Liver (tissue), 9 donors: Measurements from ENCODE around the gene GPD1L. TPM values are rescaled to one million over a fixed set of nuclear protein-coding genes. Genes with fewer than 3 reads are reported as not detected.
A peak's percentile ranks its signal among the peaks of the same experiment; 100 is the strongest.

Experiments
- DNase-seq: peaks from one replicate; pipeline ENCODE4 v3.0.0-alpha.2; 2017; ENCODE audit warnings: low spot score
- H3K27ac ChIP-seq, 2 donors: one replicate each; pipeline ENCODE4 v1.7.0; 2013; ENCODE audit warnings: inconsistent platforms in 2 of 2, low read length in 2 of 2, control low read depth in 1 of 2, low read depth in 1 of 2, mild to moderate bottlenecking in 1 of 2
- H3K27me3 ChIP-seq, 4 donors: one replicate each; pipeline versions ENCODE4 v1.6.1 to v1.7.0; 2013; ENCODE audit warnings: low read length in 3 of 4, inconsistent platforms in 1 of 4, mild to moderate bottlenecking in 1 of 4, moderate library complexity in 1 of 4; ENCODE audit not compliant: control insufficient read depth in 4 of 4, insufficient read depth in 4 of 4
- H3K36me3 ChIP-seq, 4 donors: one replicate each; pipeline versions ENCODE4 v1.6.1 to v1.7.0; 2013; ENCODE audit warnings: low read length in 3 of 4, mild to moderate bottlenecking in 3 of 4, low read depth in 1 of 4, moderate library complexity in 1 of 4; ENCODE audit not compliant: control insufficient read depth in 4 of 4, insufficient read depth in 3 of 4
- H3K4me1 ChIP-seq, 4 donors: one replicate each; pipeline versions ENCODE4 v1.6.1 to v1.7.0; 2013; ENCODE audit warnings: low read length in 3 of 4, mild to moderate bottlenecking in 3 of 4, moderate library complexity in 1 of 4; ENCODE audit not compliant: control insufficient read depth in 4 of 4, insufficient read depth in 4 of 4
- H3K4me3 ChIP-seq, 3 donors: one replicate each; pipeline versions ENCODE4 v1.6.1 to v1.7.0; 2013; ENCODE audit warnings: low read length in 3 of 3, control low read depth in 1 of 3, low read depth in 1 of 3, mild to moderate bottlenecking in 1 of 3
- H3K9ac ChIP-seq, 2 donors: one replicate each; pipeline ENCODE4 v1.7.0; 2013; ENCODE audit warnings: low read length in 2 of 2, mild to moderate bottlenecking in 2 of 2, moderate library complexity in 2 of 2, control low read depth in 1 of 2, low read depth in 1 of 2
- H3K9me3 ChIP-seq, 4 donors: one replicate each; pipeline versions ENCODE4 v1.6.1 to v1.7.0; 2013; ENCODE audit warnings: low read length in 3 of 4; ENCODE audit not compliant: control insufficient read depth in 4 of 4
- ATF3 ChIP-seq: IDR thresholded peaks from 2 replicates; pipeline ENCODE4 v1.6.1; 2016; ENCODE audit warnings: antibody characterized with exemption
- CTCF ChIP-seq: fragments of 150-350 bp; IDR thresholded peaks from 2 replicates; pipeline ENCODE4 v1.5.1; 2017; ENCODE audit warnings: improper control_type of control experiment, low read depth, low read length; ENCODE audit not compliant: missing input control
- FOXA1 ChIP-seq: IDR thresholded peaks from 2 replicates; pipeline ENCODE4 v1.6.1; 2016; ENCODE audit warnings: antibody characterized with exemption
- FOXA2 ChIP-seq: IDR thresholded peaks from 2 replicates; pipeline ENCODE4 v1.6.1; 2016; ENCODE audit warnings: antibody characterized with exemption
- GABPA ChIP-seq, 2 donors: IDR thresholded peaks in 1 of 2; conservative IDR thresholded peaks in 1 of 2; 2 replicates each; pipeline ENCODE4 v1.6.1; 2016; ENCODE audit warnings: antibody characterized with exemption in 2 of 2, mild to moderate bottlenecking in 1 of 2, moderate library complexity in 1 of 2
- HNF4G ChIP-seq: IDR thresholded peaks from 2 replicates; pipeline ENCODE4 v1.6.1; 2016; ENCODE audit warnings: antibody characterized with exemption
- JUND ChIP-seq, 2 donors: IDR thresholded peaks; 2 replicates each; pipeline ENCODE4 v1.6.1; 2016; ENCODE audit warnings: antibody characterized with exemption in 2 of 2
- MAX ChIP-seq: IDR thresholded peaks from 2 replicates; pipeline ENCODE4 v1.6.1; 2016; ENCODE audit warnings: antibody characterized with exemption
- NR2F2 ChIP-seq: IDR thresholded peaks from 2 replicates; pipeline ENCODE4 v1.6.1; 2016; ENCODE audit warnings: antibody characterized with exemption
- RAD21 ChIP-seq, 2 donors: IDR thresholded peaks; 2 replicates each; pipeline ENCODE4 v1.6.1; 2016; ENCODE audit warnings: antibody characterized with exemption in 2 of 2, mild to moderate bottlenecking in 2 of 2
- RXRA ChIP-seq, 2 donors: IDR thresholded peaks; 2 replicates each; pipeline ENCODE4 v1.6.1; 2017 to 2018; ENCODE audit warnings: antibody characterized with exemption in 2 of 2, mild to moderate bottlenecking in 1 of 2
- SP1 ChIP-seq: IDR thresholded peaks from 2 replicates; pipeline ENCODE4 v1.6.1; 2018; ENCODE audit warnings: antibody characterized with exemption, mild to moderate bottlenecking
- TAF1 ChIP-seq: conservative IDR thresholded peaks from 2 replicates; pipeline ENCODE4 v1.6.1; 2016; ENCODE audit warnings: antibody characterized with exemption, mild to moderate bottlenecking
- YY1 ChIP-seq: IDR thresholded peaks from 2 replicates; pipeline ENCODE4 v1.6.1; 2016; ENCODE audit warnings: antibody characterized with exemption, mild to moderate bottlenecking
- WGBS: extraction: QIAGEN DNeasy Blood & Tissue Kit; methylation state at CpG from one replicate; pipeline ENCODE4 v1.1.7; 2013; 5-methylcytosine and 5-hydroxymethylcytosine counted together
- polyA plus RNA-seq, 2 donors: library from polyadenylated mRNA; stranded (reverse) in 1 of 2; unstranded in 1 of 2; fragments of 200-250 nt in 1 of 2; fragments of >200 nt in 1 of 2; fragmentation: Nextera tagmentation in 1 of 2; extraction: Ambion mirVana in 1 of 2; gene quantifications; one replicate each; pipeline versions ENCODE4 v1.2.1 to v1.2.3, GENCODE V29; 2013 to 2015
- total RNA-seq, 2 donors: library from RNA; depleted of rRNA; stranded (reverse); fragments of >200 nt; gene quantifications; one replicate each; pipeline ENCODE4 v1.2.3, GENCODE V29; 2014
- donor health status: healthy.
- donor health status: healthy.
- donor health status: healthy.
- donor health status: healthy.
- donor health status: healthy.

The GPD1L gene
- total and polyA plus RNA-seq, 4 donors, result 1.4 to 5.0 (median 3.1) TPM

DNA sequence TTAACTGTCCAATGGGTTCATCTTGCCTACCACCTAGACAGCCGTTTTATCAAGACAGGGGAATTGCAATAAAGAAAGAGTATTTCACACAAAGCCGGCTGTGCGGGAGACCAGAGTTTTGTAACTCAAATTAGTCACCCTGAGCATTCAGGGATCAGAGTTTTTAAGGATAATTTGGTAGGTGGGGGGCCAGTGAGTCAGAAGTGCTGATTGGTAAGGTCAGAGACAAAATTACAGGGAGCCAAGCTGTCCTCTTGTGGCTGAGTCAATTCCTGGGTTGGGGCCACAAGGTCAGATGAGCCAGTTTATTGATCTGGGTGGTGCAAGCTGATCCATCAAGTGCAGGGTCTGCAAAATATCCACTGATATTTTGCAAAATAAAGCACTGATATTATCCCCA lies 29.9 kb upstream of the GPD1L start:
- H3K27me3 ChIP-seq, result peaks cover 0 to 9% (median under 1%) of the 10 kb centered on the region in 4 donors
- no peak for DNase-seq
- no peak overlapping the region for H3K9ac ChIP-seq
- H3K9me3 ChIP-seq, result peaks cover 0 to 2% (median 0%) of the 10 kb centered on the region in 4 donors
- 70% methylated on average over 3 of the region's 3 CpGs for WGBS
- H3K27ac ChIP-seq, result no peak overlapping the region
- H3K36me3 ChIP-seq, result no peaks in the 10 kb centered on the region
- H3K4me3 ChIP-seq, result no peak overlapping the region
- no peaks in the 10 kb centered on the region for H3K4me1 ChIP-seq
- TF ChIP-seq MAX, result no peak

DNA sequence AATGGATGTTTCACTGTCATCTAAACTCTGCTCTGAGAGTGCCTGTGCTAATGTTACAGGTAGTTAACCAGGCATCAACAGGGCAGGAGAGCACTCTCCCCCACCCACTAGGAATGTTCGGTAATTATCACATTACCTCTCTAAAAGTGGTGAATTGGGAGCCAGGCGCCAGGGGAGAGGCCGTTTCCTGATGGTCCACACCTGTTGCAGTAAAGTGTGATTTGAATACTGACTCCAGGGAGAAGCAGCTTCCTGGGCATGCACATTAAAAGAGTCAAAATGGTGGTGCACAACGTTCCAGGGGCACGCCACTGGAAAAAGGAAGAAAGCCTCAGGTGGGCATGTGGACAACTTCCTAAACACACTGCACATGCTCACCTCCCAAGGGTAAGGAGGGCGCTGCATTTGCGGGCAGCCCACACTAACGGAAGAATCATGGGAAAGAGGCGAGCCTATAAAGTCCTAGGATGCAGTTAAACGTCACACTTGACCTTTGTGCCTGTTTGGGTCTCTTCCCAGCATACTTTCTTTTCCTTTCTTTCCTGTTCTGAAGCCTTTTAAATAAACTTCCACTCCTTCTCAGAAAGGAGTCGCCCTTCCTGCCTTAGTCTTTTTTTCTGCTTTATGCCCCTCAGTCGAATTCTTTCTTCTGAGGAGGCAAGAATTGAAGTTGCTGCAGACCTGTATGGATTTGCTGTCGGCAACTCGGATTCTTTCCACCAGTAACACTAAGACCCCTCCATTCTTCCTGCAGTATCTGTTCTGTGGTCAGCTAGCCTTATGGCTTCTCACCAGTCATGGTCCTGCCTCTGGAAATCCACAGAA lies 28.9 kb upstream of the GPD1L start:
- H3K9ac ChIP-seq, result no peak overlapping the region
- H3K36me3 ChIP-seq, result no peaks in the 10 kb centered on the region
- no peak overlapping the region for H3K27ac ChIP-seq
- TF ChIP-seq CTCF (no peak), SP1 (peak; percentile 33), NR2F2 (peak; percentile 66)
- WGBS, result 63% methylated on average over 14 of the region's 14 CpGs
- H3K9me3 ChIP-seq, result no peaks in the 10 kb centered on the region
- H3K4me1 ChIP-seq, result peaks cover 0 to 3% (median 2%) of the 10 kb centered on the region in 4 donors
- H3K27me3 ChIP-seq, result peaks cover 0 to 9% (median under 1%) of the 10 kb centered on the region in 4 donors
- H3K4me3 ChIP-seq, result no peak overlapping the region
- no peak for DNase-seq

DNA sequence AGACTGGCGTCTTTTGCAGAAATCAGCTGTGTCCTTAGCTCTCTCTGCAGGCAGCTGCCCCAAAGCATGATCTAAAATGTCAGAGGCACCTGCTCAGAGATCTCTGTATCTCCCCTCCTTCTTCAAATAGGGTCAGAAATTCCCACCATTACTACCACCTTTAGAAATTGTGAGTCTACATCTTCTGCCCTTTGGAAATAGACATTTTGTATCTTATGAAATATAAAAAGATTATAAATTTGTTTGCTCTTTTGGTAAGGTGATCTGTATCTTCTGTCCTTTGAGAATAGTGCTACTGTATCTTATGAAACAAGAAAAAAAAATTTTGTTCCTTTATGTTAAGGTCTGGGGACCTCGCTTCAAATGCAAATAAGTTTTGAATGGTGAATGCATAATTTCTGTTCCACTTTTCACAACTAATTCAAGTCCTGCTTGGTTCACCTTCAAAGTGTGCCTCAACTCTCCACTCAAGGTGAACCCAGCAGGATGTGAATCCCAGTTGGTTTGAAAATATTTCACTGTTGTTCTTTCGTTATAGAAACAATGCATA lies 28.3 kb upstream of the GPD1L start:
- H3K4me3 ChIP-seq, result no peak overlapping the region
- WGBS, result 82% methylated on average over 3 of the region's 3 CpGs
- H3K27me3 ChIP-seq, result peaks cover 0 to 9% (median under 1%) of the 10 kb centered on the region in 4 donors
- H3K9me3 ChIP-seq, result no peaks in the 10 kb centered on the region
- H3K9ac ChIP-seq, result no peak overlapping the region
- no peak overlapping the region for H3K27ac ChIP-seq
- H3K4me1 ChIP-seq, result peaks cover 3 to 7% (median 5%) of the 10 kb centered on the region in 4 donors
- TF ChIP-seq NR2F2, result no peak
- TF ChIP-seq RAD21 (IDR thresholded peaks at IDR 0.05), result no peak
- no peak for TF ChIP-seq RXRA (IDR thresholded peaks at IDR 0.05)
- TF ChIP-seq FOXA2, result no peak
- no peak for TF ChIP-seq ATF3
- TF ChIP-seq JUND (IDR thresholded peaks at IDR 0.05), result no peak
- TF ChIP-seq YY1, result no peak
- TF ChIP-seq SP1, result no peak
- no peak for TF ChIP-seq GABPA (IDR thresholded peaks at IDR 0.05 in 1 of 2, conservative IDR thresholded peaks at IDR 0.05 in 1 of 2)
- TF ChIP-seq TAF1, result no peak
- TF ChIP-seq FOXA1, result no peak
- TF ChIP-seq HNF4G, result no peak
- no peak for TF ChIP-seq CTCF
- DNase-seq, result no peak
- no peaks in the 10 kb centered on the region for H3K36me3 ChIP-seq
